ENCODE results near the gene PTPA. TPM values are rescaled to one million over a fixed set of nuclear protein-coding genes. Genes with fewer than 3 reads are reported as not detected.

PTPA gene
- total and polyA plus RNA-seq, 9 of the 15 experiments (the other 6 are each of a cell fraction or from before 2014, with no cell fraction given): 1.7 to 121 (median 72.6) TPM

- peak in 1 of 2 experiments; percentile 57; a peak in 1 of 4 replicates for TF ChIP-seq ZNF639 (CRISPR knock-in tag; conservative IDR thresholded peaks at IDR 0.05 in 1 of 2, IDR thresholded peaks at IDR 0.05 in 1 of 2)
- no peak for TF ChIP-seq CSDE1 (IDR thresholded peaks at IDR 0.05)
- peak; percentile 40; the same call in 1 of the 2 replicates for TF ChIP-seq POLR2A (conservative IDR thresholded peaks at IDR 0.05)
- no peak for TF ChIP-seq ZNF785 (CRISPR knock-in tag; IDR thresholded peaks at IDR 0.05)
- TF ChIP-seq TRIM28 (IDR thresholded peaks at IDR 0.05): peak; percentile 45; the same call in 1 of the 2 replicates
- TF ChIP-seq CHCHD3 (CRISPR knock-in tag; IDR thresholded peaks at IDR 0.05): no peak
- peak; percentile 62 for TF ChIP-seq FIP1L1 (IDR thresholded peaks at IDR 0.05; ENCODE audit: low read depth, low read length, poor library complexity, severe bottlenecking)
- TF ChIP-seq ZNF511 (CRISPR knock-in tag; IDR thresholded peaks at IDR 0.05): no peak
- TF ChIP-seq ZNF143 (CRISPR knock-in tag; IDR thresholded peaks at IDR 0.05): peak; percentile 89
- peak; percentile 62 for TF ChIP-seq NFE2 (IDR thresholded peaks at IDR 0.05; ENCODE audit: low read depth)
- TF ChIP-seq EWSR1 (IDR thresholded peaks at IDR 0.05; ENCODE audit: borderline replicate concordance, low read depth, partially characterized antibody): no peak
- no peak for TF ChIP-seq ERF (CRISPR knock-in tag; IDR thresholded peaks at IDR 0.05)
- TF ChIP-seq FOXK2 (conservative IDR thresholded peaks at IDR 0.05 in 1 of 2, IDR thresholded peaks at IDR 0.05 in 1 of 2; ENCODE audit: low read depth in 2 of 2): peak; percentile 34 to 66; a peak in 2 of 4 replicates
- TF ChIP-seq CREB3 (tag; conservative IDR thresholded peaks at IDR 0.05; ENCODE audit: low read depth): 0 out of 2 replicates have a peak, but pooled peaks have one; percentile 47
- TF ChIP-seq CXXC5 (CRISPR knock-in tag; IDR thresholded peaks at IDR 0.05): peak; percentile 52; the same call in 1 of the 2 replicates
- peak; percentile 37; the same call in 1 of the 2 replicates for TF ChIP-seq MYC (IDR thresholded peaks at IDR 0.05; ENCODE audit: low read depth, low read length)
- no peak for TF ChIP-seq MYC (CRISPR knock-in tag; IDR thresholded peaks at IDR 0.05; ENCODE audit: borderline replicate concordance, low read depth)
- no peak for TF ChIP-seq PCBP1 (IDR thresholded peaks at IDR 0.05; ENCODE audit: low read depth, low read length, poor library complexity, severe bottlenecking)
- TF ChIP-seq BRD9 (IDR thresholded peaks at IDR 0.05; ENCODE audit: low read depth, partially characterized antibody): no peak
- TF ChIP-seq GABPB1 (CRISPR knock-in tag; IDR thresholded peaks at IDR 0.05): peak; percentile 65
- peak; percentile 51 for TF ChIP-seq ZFP36 (IDR thresholded peaks at IDR 0.05; ENCODE audit: low read depth, low read length, partially characterized antibody)
- no peak for TF ChIP-seq ZNF77 (CRISPR knock-in tag; IDR thresholded peaks at IDR 0.05)
- no peak for TF ChIP-seq ARHGAP35 (IDR thresholded peaks at IDR 0.05; ENCODE audit: partially characterized antibody)
- TF ChIP-seq JUNB (CRISPR knock-in tag; conservative IDR thresholded peaks at IDR 0.05): no peak
- TF ChIP-seq PRMT5 (CRISPR knock-in tag; IDR thresholded peaks at IDR 0.05): no peak
- no peak for TF ChIP-seq MYBL2 (IDR thresholded peaks at IDR 0.05; ENCODE audit: low read depth)
- TF ChIP-seq MYBL2 (CRISPR knock-in tag; IDR thresholded peaks at IDR 0.05; ENCODE audit: borderline replicate concordance): no peak
- TF ChIP-seq CHD1 (IDR thresholded peaks at IDR 0.05; ENCODE audit: low read length): peak; percentile 69
Observed at GRCh38 chr9:129175825-129176633, 64.8 kb downstream of the PTPA start (continued).
